LoVo (cell line): ENCODE results near the gene CCNDBP1.
A peak's percentile ranks its signal among the peaks of the same experiment; 100 is the strongest.
"Not testable (repeated sequence)": the region's sequence is repeated elsewhere in the genome, so short reads cannot be mapped to it uniquely, and the experiment has no call there.

Experiments used
- DNase-seq: peaks from one replicate; pipeline ENCODE4 v3.0.0-alpha.2; 2016; ENCODE audit warnings: low spot score

The CCNDBP1 gene

GRCh38 chr15:43185157-43186002 lies at the start of gene CCNDBP1:
Gene CCNDBP1, plus strand, starts transcription at chr15:43185403. Its CDS starts 96 bp downstream, at chr15:43185499.
- peak; percentile 96 for DNase-seq

- DNase-seq: no peak
Measured at GRCh38 chr15:43143203-43143941, 41.8 kb upstream of the CCNDBP1 start.

- no peak for DNase-seq
Measured at GRCh38 chr15:43144512-43144911, 40.7 kb upstream of the CCNDBP1 start.

- DNase-seq: no peak
Measured at GRCh38 chr15:43146184-43146583, 39.0 kb upstream of the CCNDBP1 start.

GRCh38 chr15:43150191-43150929 lies 34.8 kb upstream of the CCNDBP1 start:
- no peak for DNase-seq

GRCh38 chr15:43151688-43152087 lies 33.5 kb upstream of the CCNDBP1 start:
- DNase-seq: no peak

- DNase-seq: no peak
Measured at GRCh38 chr15:43153269-43153668, 31.9 kb upstream of the CCNDBP1 start.

GRCh38 chr15:43165801-43166325 lies 19.3 kb upstream of the CCNDBP1 start:
- no peak for DNase-seq

GRCh38 chr15:43167261-43167660 lies 17.9 kb upstream of the CCNDBP1 start:
- DNase-seq: not testable (repeated sequence)

GRCh38 chr15:43168192-43169107 lies 16.8 kb upstream of the CCNDBP1 start:
- DNase-seq: no peak

- DNase-seq: no peak
Measured at GRCh38 chr15:43169888-43170287, 15.3 kb upstream of the CCNDBP1 start.

GRCh38 chr15:43175656-43176309 lies 9.4 kb upstream of the CCNDBP1 start:
- DNase-seq: not testable (repeated sequence)

GRCh38 chr15:43177147-43177546 lies 8.1 kb upstream of the CCNDBP1 start:
- DNase-seq: not testable (repeated sequence)

- no peak for DNase-seq
Measured at GRCh38 chr15:43183270-43183669, 1.9 kb upstream of the CCNDBP1 start.

GRCh38 chr15:43184407-43185124 lies 637 bp upstream of the CCNDBP1 start:
- DNase-seq: no peak

- peak; percentile 22 for DNase-seq
Measured at GRCh38 chr15:43186003-43186353, 775 bp downstream of the CCNDBP1 start.

GRCh38 chr15:43187544-43188155 lies 2.4 kb downstream of the CCNDBP1 start:
- peak; percentile 63 for DNase-seq

GRCh38 chr15:43189296-43189695 lies 4.1 kb downstream of the CCNDBP1 start:
- no peak for DNase-seq

GRCh38 chr15:43190178-43190577 lies 5.0 kb downstream of the CCNDBP1 start:
- DNase-seq: no peak

- DNase-seq: no peak
Measured at GRCh38 chr15:43193710-43194109, 8.5 kb downstream of the CCNDBP1 start.
